ENCODE measurements around the gene CACNG5. TPM values are rescaled to one million over a fixed set of nuclear protein-coding genes. Genes with fewer than 3 reads are reported as not detected.

The CACNG5 gene
- total RNA-seq, 1 experiment from 2014 or later = not detected

Other genes starting within 250 kb of the CACNG5 start
- gene CACNG4, start 129.6 kb downstream of the CACNG5 start, total RNA-seq (2014; rRNA removed; shearing (Covaris generic)) = 17.2 and 26.1 TPM in 2 replicates
- gene CACNG1, start 209.4 kb downstream of the CACNG5 start, total RNA-seq (2014; rRNA removed; shearing (Covaris generic)) = not detected in 2 replicates

Data from A172 (cell line).